Common myeloid progenitor, CD34-positive (primary cell): ENCODE measurements around the gene LY6G6C.

Experiments used
- CTCF ChIA-PET: fragments of 350-600 bp; sonication (Branson Sonifier 250); formaldehyde crosslinking; loops from one replicate; lab custom pipeline; 2021; ENCODE audit warnings: antibody characterized with exemption; lab: Charles Lee
- POLR2A ChIA-PET: fragments of 350-600 bp; sonication (Branson Sonifier 250); formaldehyde crosslinking; loops from one replicate; lab custom pipeline; 2021; ENCODE audit warnings: antibody characterized with exemption; lab: Charles Lee
- DNase-seq, 3 donors: peaks; one replicate each; pipeline versions ENCODE4 v3.0.0 to v3.0.0-alpha.2; 2013
- H3K27ac ChIP-seq, 2 experiments: 1 replicate in 1 of 2; 2 replicates in 1 of 2; pipeline ENCODE4 v1.7.0; 2013; ENCODE audit warnings: inconsistent platforms in 2 of 2, low read length in 2 of 2, mild to moderate bottlenecking in 2 of 2, low read depth in 1 of 2, moderate library complexity in 1 of 2; ENCODE audit not compliant: severe bottlenecking in 2 of 2, insufficient read depth in 1 of 2, poor library complexity in 1 of 2
- H3K27me3 ChIP-seq, 5 experiments: replicated peaks in 2 of 5; 1 replicate in 3 of 5; 2 replicates in 2 of 5; pipeline versions ENCODE4 v1.6.1 to v1.7.0; 2013; ENCODE audit warnings: low read length in 4 of 5, mild to moderate bottlenecking in 2 of 5, moderate library complexity in 2 of 5, inconsistent platforms in 1 of 5; ENCODE audit not compliant: insufficient read depth in 5 of 5, control insufficient read depth in 4 of 5
- H3K36me3 ChIP-seq, 4 experiments: 1 replicate in 2 of 4; 2 replicates in 2 of 4; pipeline versions ENCODE4 v1.6.1 to v1.7.0; 2013; ENCODE audit warnings: low read length in 3 of 4, control low read depth in 1 of 4, mild to moderate bottlenecking in 1 of 4; ENCODE audit not compliant: control insufficient read depth in 4 of 4, insufficient read depth in 4 of 4
- H3K4me1 ChIP-seq, 4 experiments: 1 replicate in 3 of 4; 2 replicates in 1 of 4; pipeline versions ENCODE4 v1.6.1 to v1.7.1; 2013; ENCODE audit warnings: low read length in 3 of 4, mild to moderate bottlenecking in 3 of 4, control low read depth in 1 of 4, inconsistent platforms in 1 of 4, moderate library complexity in 1 of 4; ENCODE audit not compliant: control insufficient read depth in 4 of 4, insufficient read depth in 4 of 4; ENCODE audit errors: control extremely low read depth in 1 of 4
- H3K4me3 ChIP-seq, 7 experiments: 1 replicate in 4 of 7; 2 replicates in 3 of 7; pipeline versions ENCODE4 v1.5.1 to v1.7.0; 2013; ENCODE audit warnings: mild to moderate bottlenecking in 7 of 7, low read length in 6 of 7, moderate library complexity in 6 of 7, inconsistent platforms in 2 of 7, low read depth in 2 of 7, control low read depth in 1 of 7; ENCODE audit not compliant: insufficient read depth in 4 of 7, control insufficient read depth in 1 of 7; ENCODE audit errors: extremely low read depth in 1 of 7
- H3K9me3 ChIP-seq, 5 experiments: 1 replicate in 4 of 5; 2 replicates in 1 of 5; pipeline versions ENCODE4 v1.6.1 to v1.7.1; 2013; ENCODE audit warnings: low read length in 4 of 5, mild to moderate bottlenecking in 2 of 5, inconsistent platforms in 1 of 5, low read depth in 1 of 5, moderate library complexity in 1 of 5; ENCODE audit not compliant: control insufficient read depth in 4 of 5, insufficient read depth in 2 of 5; ENCODE audit errors: control extremely low read depth in 1 of 5
- WGBS: methylation state at CpG from one replicate; pipeline ENCODE4 v1.1.5; 2013; ENCODE audit not compliant: insufficient coverage; 5-methylcytosine and 5-hydroxymethylcytosine counted together

LY6G6C gene

GRCh38 chr6:31765910-31766794 lies 44.6 kb upstream of the LY6G6C start:
- Histone ChIP-seq H3K4me1 (peaks cover 2 to 12% (median 9%) of the 10 kb centered on the region in 4 experiments), H3K27me3 (no peaks in the 10 kb centered on the region), H3K36me3 (peaks cover 6 to 34% (median 27%) of the 10 kb centered on the region in 4 experiments), H3K27ac (no peak overlapping the region), H3K4me3 (peak overlapping the region in 2 of 7 experiments; percentile 19 to 33), H3K9me3 (no peaks in the 10 kb centered on the region)
- ChIA-PET POLR2A (no interaction called here), CTCF (interaction anchor here (1.2 to 13.2 kb wide), 4 partner anchors 14 to 54 kb away, joined by 3 to 268 read pairs (median 4); partner anchors contain the start of genes CLIC1, DDAH2, MPIG6B and MSH5)
- no peak for DNase-seq
- 87% methylated on average over 31 of the region's 42 CpGs for WGBS

- Histone ChIP-seq H3K9me3 (no peaks in the 10 kb centered on the region), H3K27ac (no peak overlapping the region), H3K36me3 (peaks cover 9 to 40% (median 30%) of the 10 kb centered on the region in 4 experiments), H3K4me3 (no peak overlapping the region), H3K4me1 (peaks cover 2 to 12% (median 9%) of the 10 kb centered on the region in 4 experiments), H3K27me3 (no peaks in the 10 kb centered on the region)
- DNase-seq, result no peak
- POLR2A ChIA-PET, result no interaction called here
- CTCF ChIA-PET, result interaction anchor here (1.4 to 13.2 kb wide), 3 partner anchors 18 to 53 kb away, joined by 3 to 268 read pairs (median 5); partner anchors contain the start of genes CLIC1, DDAH2, MPIG6B and MSH5
- 96% methylated on average over 4 of the region's 9 CpGs for WGBS
Measured at GRCh38 chr6:31765559-31765909, 44.0 kb upstream of the LY6G6C start.

GRCh38 chr6:31764198-31764597 lies 42.7 kb upstream of the LY6G6C start:
- peaks cover 9 to 54% (median 44%) of the 10 kb centered on the region in 4 experiments for H3K36me3 ChIP-seq
- WGBS, result 100% methylated on average over 3 of the region's 4 CpGs

GRCh38 chr6:31763619-31763940 lies 42.0 kb upstream of the LY6G6C start:
- ChIA-PET CTCF (interaction anchor here (13.2 kb wide), 1 partner anchor 31 kb away, joined by 268 read pairs; the partner anchor contains the start of genes CLIC1, DDAH2, MPIG6B and MSH5), POLR2A (no interaction called here)
- peaks cover 0 to 4% (median 2%) of the 10 kb centered on the region in 4 experiments for H3K4me1 ChIP-seq
- no peaks in the 10 kb centered on the region for H3K27me3 ChIP-seq
- H3K36me3 ChIP-seq, result peaks cover 9 to 60% (median 48%) of the 10 kb centered on the region in 4 experiments
- no peak overlapping the region for H3K4me3 ChIP-seq
- DNase-seq, result no peak
- H3K9me3 ChIP-seq, result no peaks in the 10 kb centered on the region
- no peak overlapping the region for H3K27ac ChIP-seq
- WGBS, result 75% methylated on average over 1 of the region's 1 CpG

More at GRCh38 chr6:31764198-31764597, 42.7 kb upstream of the LY6G6C start:
- Histone ChIP-seq H3K27me3 (no peaks in the 10 kb centered on the region), H3K4me1 (peaks cover 2 to 10% (median 6%) of the 10 kb centered on the region in 4 experiments), H3K9me3 (no peaks in the 10 kb centered on the region), H3K27ac (no peak overlapping the region), H3K4me3 (no peak overlapping the region)
- CTCF ChIA-PET, result interaction anchor here (1.0 to 13.2 kb wide), 2 partner anchors 32 to 104 kb away, joined by 3 to 268 read pairs; partner anchors contain the start of genes CLIC1, DDAH2, MPIG6B and MSH5
- POLR2A ChIA-PET, result no interaction called here
- no peak for DNase-seq

- H3K9me3 ChIP-seq, result no peaks in the 10 kb centered on the region
- ChIA-PET CTCF (interaction anchor here (13.2 kb wide), 1 partner anchor 31 kb away, joined by 268 read pairs; the partner anchor contains the start of genes CLIC1, DDAH2, MPIG6B and MSH5), POLR2A (no interaction called here)
- no peak overlapping the region for H3K27ac ChIP-seq
- H3K36me3 ChIP-seq, result peaks cover 9 to 65% (median 52%) of the 10 kb centered on the region in 4 experiments
- H3K4me3 ChIP-seq, result no peak overlapping the region
- no peaks in the 10 kb centered on the region for H3K4me1 ChIP-seq
- no peak for DNase-seq
- H3K27me3 ChIP-seq, result no peaks in the 10 kb centered on the region
- WGBS, result 95% methylated on average over 7 of the region's 8 CpGs
Measured at GRCh38 chr6:31762878-31763618, 41.5 kb upstream of the LY6G6C start.

GRCh38 chr6:31762356-31762755 lies 40.8 kb upstream of the LY6G6C start, which contains the start of gene SAPCD1:
Gene SAPCD1 (plus strand): TSS chr6:31762656. CDS start chr6:31763055, 399 bp downstream.
- no peaks in the 10 kb centered on the region for H3K27me3 ChIP-seq
- no peak within 1 kb of the TSS for H3K27ac ChIP-seq
- H3K9me3 ChIP-seq, result no peaks in the 10 kb centered on the region
- H3K4me3 ChIP-seq, result no peak within 1 kb of the TSS
- DNase-seq, result no peak
- ChIA-PET POLR2A (no interaction called here), CTCF (interaction anchor here (0.7 to 13.2 kb wide), 2 partner anchors 8 to 30 kb away, joined by 4 to 268 read pairs; partner anchors contain the start of genes CLIC1, DDAH2, MPIG6B and MSH5)
- 78% methylated on average over 1 of the region's 4 CpGs for WGBS
- H3K36me3 ChIP-seq, result peaks cover 9 to 67% (median 54%) of the 10 kb centered on the region in 4 experiments
- no peaks in the 10 kb centered on the region for H3K4me1 ChIP-seq
